NCI-H526 treated with DMSO at 0.1 percent for 48 hours (cell line): ENCODE measurements around the gene TFAP2B.

ENCODE experiments used
- DNase-seq: peaks from one replicate; lab custom pipeline; 2025; lab: John Stamatoyannopoulos, UW

TFAP2B gene

GRCh38 chr6:50824552-50824951 is 5.9 kb downstream of the TFAP2B start:
- no peak for DNase-seq

- DNase-seq, result no peak
These were observed 6.8 kb downstream of the TFAP2B start for GRCh38 chr6:50825375-50826036.

GRCh38 chr6:50826037-50826761 is 7.5 kb downstream of the TFAP2B start:
- DNase-seq, result no peak

GRCh38 chr6:50826803-50827202 is 8.1 kb downstream of the TFAP2B start:
- no peak for DNase-seq

- no peak for DNase-seq
These were observed 10.4 kb downstream of the TFAP2B start for GRCh38 chr6:50829049-50829448.

GRCh38 chr6:50829898-50830444 is 11.3 kb downstream of the TFAP2B start:
- no peak for DNase-seq

- DNase-seq, result no peak
These were observed 12.5 kb downstream of the TFAP2B start for GRCh38 chr6:50831186-50831585.

GRCh38 chr6:50832912-50833311 is 14.2 kb downstream of the TFAP2B start:
- no peak for DNase-seq

GRCh38 chr6:50834929-50835410 is 16.3 kb downstream of the TFAP2B start:
- DNase-seq, result no peak

- DNase-seq, result no peak
These were observed 17.6 kb downstream of the TFAP2B start for GRCh38 chr6:50836231-50836630.

- no peak for DNase-seq
These were observed 19.1 kb downstream of the TFAP2B start for GRCh38 chr6:50837589-50838445.

- DNase-seq, result no peak
These were observed 21.6 kb downstream of the TFAP2B start for GRCh38 chr6:50840112-50840810.

GRCh38 chr6:50840811-50841192 is 22.1 kb downstream of the TFAP2B start:
- no peak for DNase-seq

GRCh38 chr6:50842446-50842845 is 23.8 kb downstream of the TFAP2B start:
- no peak for DNase-seq

GRCh38 chr6:50842861-50843384 is 24.3 kb downstream of the TFAP2B start:
- no peak for DNase-seq

GRCh38 chr6:50843842-50844241 is 25.2 kb downstream of the TFAP2B start:
- DNase-seq, result no peak

GRCh38 chr6:50845499-50846143 is 26.9 kb downstream of the TFAP2B start:
- no peak for DNase-seq

GRCh38 chr6:50846144-50846851 is 27.6 kb downstream of the TFAP2B start:
- DNase-seq, result no peak

GRCh38 chr6:50846852-50847155 is 28.1 kb downstream of the TFAP2B start:
- no peak for DNase-seq

- no peak for DNase-seq
These were observed 29.4 kb downstream of the TFAP2B start for GRCh38 chr6:50847890-50848594.
